Measurements from ENCODE around the gene CPVL.

Gene CPVL

GRCh38 chr7:29091715-29092114 lies 54.6 kb downstream of the CPVL start:
- H3K79me2 ChIP-seq (ENCODE audit: control insufficient read depth, insufficient read depth, low read length), result no peaks in the 10 kb centered on the region
- no CpG with 5 or more reads among the region's 4 CpGs for WGBS (ENCODE audit: extremely low coverage, insufficient coverage, low lambda C conversion rate)
- H3K36me3 ChIP-seq (ENCODE audit: control insufficient read depth, insufficient read depth, low read length), result no peaks in the 10 kb centered on the region
- no peak overlapping the region for H3K18ac ChIP-seq (ENCODE audit: low read length)
- H3K4me1 ChIP-seq (ENCODE audit: control insufficient read depth, low read depth, low read length), result no peaks in the 10 kb centered on the region
- no peaks in the 10 kb centered on the region for H3K27me3 ChIP-seq (ENCODE audit: insufficient read depth, low read length, poor library complexity)
- H3K4ac ChIP-seq (ENCODE audit: low read depth, low read length), result no peak overlapping the region
- no peak overlapping the region for H3K4me3 ChIP-seq (ENCODE audit: low read length)
- no peak overlapping the region for H2AK5ac ChIP-seq (ENCODE audit: low read length)
- no peak overlapping the region for H3K9ac ChIP-seq (ENCODE audit: low read length)
- no peak overlapping the region for H2BK15ac ChIP-seq (replicated peaks; ENCODE audit: low read depth)
- H2BK120ac ChIP-seq (ENCODE audit: low read depth, low read length), result no peak overlapping the region
- no peak overlapping the region for H3K56ac ChIP-seq (ENCODE audit: low read length)
- H2BK5ac ChIP-seq (ENCODE audit: low read length), result no peak overlapping the region
- H3K79me1 ChIP-seq (ENCODE audit: low read length), result no peaks in the 10 kb centered on the region
- H3K23ac ChIP-seq (ENCODE audit: low read length), result no peak overlapping the region
- no peak overlapping the region for H4K5ac ChIP-seq (ENCODE audit: low read length)
- H3K27ac ChIP-seq (ENCODE audit: low read depth, low read length), result no peak overlapping the region
- no peak overlapping the region for H4K8ac ChIP-seq (ENCODE audit: low read depth, low read length)
- no peak overlapping the region for H3K4me2 ChIP-seq (ENCODE audit: low read length)
- DNase-seq, result no peak

- WGBS (ENCODE audit: extremely low coverage, insufficient coverage, low lambda C conversion rate), result no CpG with 5 or more reads among the region's 10 CpGs
- Histone ChIP-seq H3K4me1 (ENCODE audit: control insufficient read depth, low read depth, low read length) (no peaks in the 10 kb centered on the region), H3K9ac (ENCODE audit: low read length) (no peak overlapping the region), H3K79me1 (ENCODE audit: low read length) (no peaks in the 10 kb centered on the region), H3K18ac (ENCODE audit: low read length) (no peak overlapping the region), H3K4me3 (ENCODE audit: low read length) (no peak overlapping the region), H3K79me2 (ENCODE audit: control insufficient read depth, insufficient read depth, low read length) (no peaks in the 10 kb centered on the region), H4K5ac (ENCODE audit: low read length) (no peak overlapping the region), H3K27ac (ENCODE audit: low read depth, low read length) (no peak overlapping the region), H2BK5ac (ENCODE audit: low read length) (no peak overlapping the region), H3K4me2 (ENCODE audit: low read length) (no peak overlapping the region), H3K4ac (ENCODE audit: low read depth, low read length) (no peak overlapping the region), H2AK5ac (ENCODE audit: low read length) (no peak overlapping the region), H2BK120ac (ENCODE audit: low read depth, low read length) (no peak overlapping the region), H4K8ac (ENCODE audit: low read depth, low read length) (no peak overlapping the region), H3K56ac (ENCODE audit: low read length) (peak overlapping the region; percentile 52), H3K27me3 (ENCODE audit: insufficient read depth, low read length, poor library complexity) (no peaks in the 10 kb centered on the region), H3K36me3 (ENCODE audit: control insufficient read depth, insufficient read depth, low read length) (no peaks in the 10 kb centered on the region), H3K23ac (ENCODE audit: low read length) (no peak overlapping the region), H2BK15ac (replicated peaks; ENCODE audit: low read depth) (no peak overlapping the region)
- peak; percentile 34 for DNase-seq
These were observed 55.3 kb downstream of the CPVL start for GRCh38 chr7:29090836-29091601.

- Histone ChIP-seq H4K8ac (ENCODE audit: low read depth, low read length) (no peak overlapping the region), H3K56ac (ENCODE audit: low read length) (no peak overlapping the region), H2BK5ac (ENCODE audit: low read length) (no peak overlapping the region), H3K9ac (ENCODE audit: low read length) (no peak overlapping the region), H3K4me2 (ENCODE audit: low read length) (no peak overlapping the region), H3K4ac (ENCODE audit: low read depth, low read length) (no peak overlapping the region), H3K23ac (ENCODE audit: low read length) (no peak overlapping the region), H3K36me3 (ENCODE audit: control insufficient read depth, insufficient read depth, low read length) (no peaks in the 10 kb centered on the region), H3K4me1 (ENCODE audit: control insufficient read depth, low read depth, low read length) (no peaks in the 10 kb centered on the region), H3K79me1 (ENCODE audit: low read length) (no peaks in the 10 kb centered on the region), H3K4me3 (ENCODE audit: low read length) (no peak overlapping the region), H4K5ac (ENCODE audit: low read length) (no peak overlapping the region), H3K79me2 (ENCODE audit: control insufficient read depth, insufficient read depth, low read length) (no peaks in the 10 kb centered on the region), H2BK15ac (replicated peaks; ENCODE audit: low read depth) (no peak overlapping the region), H2BK120ac (ENCODE audit: low read depth, low read length) (no peak overlapping the region), H3K27ac (ENCODE audit: low read depth, low read length) (no peak overlapping the region), H3K27me3 (ENCODE audit: insufficient read depth, low read length, poor library complexity) (no peaks in the 10 kb centered on the region), H2AK5ac (ENCODE audit: low read length) (no peak overlapping the region), H3K18ac (ENCODE audit: low read length) (no peak overlapping the region)
- WGBS (ENCODE audit: extremely low coverage, insufficient coverage, low lambda C conversion rate), result no CpG with 5 or more reads among the region's 3 CpGs
- DNase-seq, result no peak
These were observed 56.1 kb downstream of the CPVL start for GRCh38 chr7:29090151-29090805.

GRCh38 chr7:29087840-29088170 lies 58.5 kb downstream of the CPVL start:
- no peak overlapping the region for H2BK15ac ChIP-seq (replicated peaks; ENCODE audit: low read depth)
- H3K4me3 ChIP-seq (ENCODE audit: low read length), result no peak overlapping the region
- H3K23ac ChIP-seq (ENCODE audit: low read length), result no peak overlapping the region
- WGBS (ENCODE audit: extremely low coverage, insufficient coverage, low lambda C conversion rate), result no CpG with 5 or more reads among the region's 1 CpG
- no peak overlapping the region for H2BK5ac ChIP-seq (ENCODE audit: low read length)
- no peak overlapping the region for H3K27ac ChIP-seq (ENCODE audit: low read depth, low read length)
- no peak overlapping the region for H2BK120ac ChIP-seq (ENCODE audit: low read depth, low read length)
- no peak for DNase-seq
- H2AK5ac ChIP-seq (ENCODE audit: low read length), result no peak overlapping the region
- H3K4ac ChIP-seq (ENCODE audit: low read depth, low read length), result no peak overlapping the region
- H3K18ac ChIP-seq (ENCODE audit: low read length), result no peak overlapping the region
- H4K8ac ChIP-seq (ENCODE audit: low read depth, low read length), result no peak overlapping the region
- no peaks in the 10 kb centered on the region for H3K36me3 ChIP-seq (ENCODE audit: control insufficient read depth, insufficient read depth, low read length)
- no peak overlapping the region for H3K56ac ChIP-seq (ENCODE audit: low read length)
- H3K27me3 ChIP-seq (ENCODE audit: insufficient read depth, low read length, poor library complexity), result no peaks in the 10 kb centered on the region
- no peak overlapping the region for H3K9ac ChIP-seq (ENCODE audit: low read length)
- no peak overlapping the region for H4K5ac ChIP-seq (ENCODE audit: low read length)
- H3K79me1 ChIP-seq (ENCODE audit: low read length), result no peaks in the 10 kb centered on the region
- H3K79me2 ChIP-seq (ENCODE audit: control insufficient read depth, insufficient read depth, low read length), result no peaks in the 10 kb centered on the region
- H3K4me1 ChIP-seq (ENCODE audit: control insufficient read depth, low read depth, low read length), result no peaks in the 10 kb centered on the region
- H3K4me2 ChIP-seq (ENCODE audit: low read length), result no peak overlapping the region

GRCh38 chr7:29086545-29086944 lies 59.8 kb downstream of the CPVL start:
- H3K27me3 ChIP-seq (ENCODE audit: insufficient read depth, low read length, poor library complexity), result no peaks in the 10 kb centered on the region
- H3K79me1 ChIP-seq (ENCODE audit: low read length), result no peaks in the 10 kb centered on the region
- H3K4me3 ChIP-seq (ENCODE audit: low read length), result no peak overlapping the region
- no peak overlapping the region for H3K9ac ChIP-seq (ENCODE audit: low read length)
- no peak for DNase-seq
- no peak overlapping the region for H2BK120ac ChIP-seq (ENCODE audit: low read depth, low read length)
- H2BK15ac ChIP-seq (replicated peaks; ENCODE audit: low read depth), result no peak overlapping the region
- H3K4ac ChIP-seq (ENCODE audit: low read depth, low read length), result no peak overlapping the region
- H4K8ac ChIP-seq (ENCODE audit: low read depth, low read length), result no peak overlapping the region
- no peak overlapping the region for H3K56ac ChIP-seq (ENCODE audit: low read length)
- H3K4me1 ChIP-seq (ENCODE audit: control insufficient read depth, low read depth, low read length), result no peaks in the 10 kb centered on the region
- H4K5ac ChIP-seq (ENCODE audit: low read length), result no peak overlapping the region
- no peaks in the 10 kb centered on the region for H3K79me2 ChIP-seq (ENCODE audit: control insufficient read depth, insufficient read depth, low read length)
- H2BK5ac ChIP-seq (ENCODE audit: low read length), result no peak overlapping the region
- H3K27ac ChIP-seq (ENCODE audit: low read depth, low read length), result no peak overlapping the region
- H2AK5ac ChIP-seq (ENCODE audit: low read length), result no peak overlapping the region
- WGBS (ENCODE audit: extremely low coverage, insufficient coverage, low lambda C conversion rate), result no CpG with 5 or more reads among the region's 2 CpGs
- H3K4me2 ChIP-seq (ENCODE audit: low read length), result no peak overlapping the region
- no peak overlapping the region for H3K23ac ChIP-seq (ENCODE audit: low read length)
- H3K18ac ChIP-seq (ENCODE audit: low read length), result no peak overlapping the region
- no peaks in the 10 kb centered on the region for H3K36me3 ChIP-seq (ENCODE audit: control insufficient read depth, insufficient read depth, low read length)

GRCh38 chr7:29084832-29085231 lies 61.5 kb downstream of the CPVL start:
- Histone ChIP-seq H2BK120ac (ENCODE audit: low read depth, low read length) (no peak overlapping the region), H3K9ac (ENCODE audit: low read length) (no peak overlapping the region), H3K79me2 (ENCODE audit: control insufficient read depth, insufficient read depth, low read length) (no peaks in the 10 kb centered on the region), H3K79me1 (ENCODE audit: low read length) (no peaks in the 10 kb centered on the region), H4K5ac (ENCODE audit: low read length) (no peak overlapping the region), H3K27ac (ENCODE audit: low read depth, low read length) (no peak overlapping the region), H2BK15ac (replicated peaks; ENCODE audit: low read depth) (no peak overlapping the region), H3K4ac (ENCODE audit: low read depth, low read length) (no peak overlapping the region), H3K23ac (ENCODE audit: low read length) (no peak overlapping the region), H2BK5ac (ENCODE audit: low read length) (no peak overlapping the region), H3K4me2 (ENCODE audit: low read length) (no peak overlapping the region), H3K18ac (ENCODE audit: low read length) (no peak overlapping the region), H2AK5ac (ENCODE audit: low read length) (no peak overlapping the region), H3K56ac (ENCODE audit: low read length) (no peak overlapping the region), H3K4me1 (ENCODE audit: control insufficient read depth, low read depth, low read length) (no peaks in the 10 kb centered on the region), H3K4me3 (ENCODE audit: low read length) (no peak overlapping the region), H3K27me3 (ENCODE audit: insufficient read depth, low read length, poor library complexity) (no peaks in the 10 kb centered on the region), H4K8ac (ENCODE audit: low read depth, low read length) (no peak overlapping the region), H3K36me3 (ENCODE audit: control insufficient read depth, insufficient read depth, low read length) (no peaks in the 10 kb centered on the region)
- DNase-seq, result no peak

Data from mesendoderm (in vitro differentiated cells).